ENCODE results near the gene ROR1.
"Not testable (repeated sequence)": the region's sequence is repeated elsewhere in the genome, so short reads cannot be mapped to it uniquely, and the experiment has no call there.

Gene ROR1

DNA sequence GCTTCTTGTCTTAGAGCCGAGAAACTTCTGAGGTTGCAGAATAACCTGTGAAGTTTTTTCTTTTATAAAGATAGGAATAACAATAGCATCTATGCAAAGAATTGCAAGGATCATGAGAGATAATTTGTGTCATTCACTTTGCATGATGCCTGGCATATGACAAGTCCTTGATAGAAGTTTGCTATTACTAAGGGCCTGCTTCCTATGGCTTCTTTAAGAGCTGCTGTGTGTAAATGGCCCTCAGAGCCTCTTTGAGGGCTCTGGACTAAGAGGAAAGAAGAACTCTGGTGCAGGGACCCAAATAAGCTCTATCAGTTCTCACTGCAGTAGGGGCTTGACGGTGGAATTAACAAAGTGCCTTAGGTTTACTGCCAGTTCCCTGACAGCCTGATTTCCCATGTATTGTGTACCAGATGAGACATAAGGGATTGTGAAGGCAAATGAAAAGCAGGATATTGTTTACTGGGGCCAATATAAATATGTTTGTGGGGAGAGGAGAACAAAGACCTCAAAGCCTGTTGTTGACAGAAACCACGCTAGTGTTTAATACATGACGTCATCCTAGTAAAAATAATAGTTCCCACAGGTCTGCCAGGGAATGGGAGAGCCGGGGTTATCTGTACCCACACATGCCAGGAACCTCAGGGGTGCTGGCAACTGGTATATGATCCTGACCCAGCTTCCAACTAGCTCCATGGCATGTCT lies 298.4 kb downstream of the ROR1 start:
- DNase-seq, result no peak

DNA sequence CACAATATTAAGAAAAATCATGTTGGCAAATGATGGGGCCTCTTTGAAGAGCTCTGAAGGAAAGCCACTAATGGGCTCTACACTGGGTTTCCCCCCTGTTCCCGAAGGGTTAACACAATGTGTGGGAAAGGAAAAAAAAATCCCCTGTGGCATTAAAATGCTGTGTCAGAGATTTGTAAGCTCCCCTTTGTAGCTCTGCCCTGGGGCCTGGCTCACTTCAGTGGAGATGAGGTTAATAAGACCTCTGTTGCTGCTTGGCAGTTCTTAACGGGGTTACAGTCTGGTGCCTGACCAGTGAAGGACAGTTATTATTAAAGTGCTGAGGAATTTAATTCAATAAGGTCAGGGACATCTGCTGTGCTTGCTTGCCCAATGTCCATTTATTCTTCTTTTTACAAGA lies 299.9 kb downstream of the ROR1 start:
- DNase-seq, result no peak

DNA sequence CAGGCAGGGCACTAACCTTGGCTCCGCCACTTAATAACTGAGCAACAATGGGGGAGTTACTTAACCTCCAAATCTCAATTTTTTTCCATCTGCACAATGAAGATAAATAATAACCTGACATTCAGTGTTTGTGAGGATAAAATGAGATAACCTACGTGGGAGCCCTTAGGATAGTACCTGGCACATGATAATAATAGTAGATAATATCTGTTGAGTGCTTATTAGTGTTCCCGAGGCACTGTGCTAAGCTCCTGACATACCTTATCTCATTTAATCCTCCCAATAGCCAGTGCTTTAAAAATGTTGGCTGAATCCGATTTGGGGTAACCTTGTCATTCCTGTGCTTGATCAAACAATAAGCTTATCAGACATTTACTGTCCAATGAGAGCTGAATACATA lies 300.9 kb downstream of the ROR1 start:
- no peak for DNase-seq

DNA sequence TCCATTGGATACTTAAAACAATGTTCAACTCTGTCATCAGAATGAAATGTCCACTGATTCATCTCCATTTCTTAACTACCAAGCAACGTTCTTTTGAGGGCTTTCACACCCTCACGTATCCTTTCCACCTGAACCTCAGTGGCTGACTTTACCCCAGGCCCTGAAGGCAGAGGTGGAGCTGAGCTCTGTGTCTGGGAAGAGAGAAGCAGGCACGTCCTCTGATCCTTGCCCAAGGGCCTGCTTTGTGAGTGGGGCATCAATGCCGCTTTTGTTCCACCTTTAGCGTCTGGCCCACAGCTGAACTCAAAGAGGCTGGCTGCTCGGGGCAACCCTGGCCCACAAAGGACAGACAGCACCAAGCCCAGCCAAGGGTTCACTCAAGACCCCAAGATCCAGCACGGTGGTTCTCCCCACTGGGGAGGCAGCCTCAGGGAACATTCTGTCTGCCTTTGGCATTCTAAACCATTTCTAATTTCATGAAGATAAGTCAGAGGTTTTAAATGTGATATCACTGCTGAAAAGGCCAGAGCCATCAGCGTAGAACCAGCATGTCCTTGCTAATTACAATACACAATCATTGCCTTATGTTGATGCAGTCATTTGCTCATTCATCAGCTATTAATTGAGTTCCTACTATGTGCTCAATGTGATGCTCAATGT lies 303.6 kb downstream of the ROR1 start:
- no peak for DNase-seq

DNA sequence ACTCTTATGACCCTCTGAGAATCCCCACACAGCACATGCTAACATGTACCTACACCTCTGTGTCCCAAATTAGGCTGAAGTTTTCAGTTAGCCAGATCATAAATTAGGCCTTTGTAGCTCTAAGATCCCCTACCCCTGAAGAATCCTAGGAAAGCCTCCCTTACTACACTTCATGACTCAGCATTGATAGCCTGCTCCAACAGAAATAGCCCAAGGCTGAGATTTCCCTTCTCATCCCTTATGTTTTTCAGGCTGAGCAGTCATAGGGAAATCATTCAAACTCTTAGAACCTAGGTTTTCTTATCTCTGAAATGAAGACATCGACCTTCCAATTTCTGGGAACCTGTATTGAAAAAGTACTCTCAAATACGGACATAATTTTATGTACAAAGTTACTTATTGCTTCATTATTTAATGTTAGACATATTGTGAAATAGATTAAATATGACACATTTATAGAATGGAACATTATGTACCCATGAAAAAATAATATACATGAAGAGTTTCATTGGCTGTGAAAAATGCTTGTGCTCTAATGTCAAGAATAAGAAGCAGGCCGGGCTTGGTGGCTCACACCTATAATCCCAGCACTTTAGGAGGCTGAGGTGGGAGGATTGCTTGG lies 307.2 kb downstream of the ROR1 start:
- DNase-seq, result no peak

DNA sequence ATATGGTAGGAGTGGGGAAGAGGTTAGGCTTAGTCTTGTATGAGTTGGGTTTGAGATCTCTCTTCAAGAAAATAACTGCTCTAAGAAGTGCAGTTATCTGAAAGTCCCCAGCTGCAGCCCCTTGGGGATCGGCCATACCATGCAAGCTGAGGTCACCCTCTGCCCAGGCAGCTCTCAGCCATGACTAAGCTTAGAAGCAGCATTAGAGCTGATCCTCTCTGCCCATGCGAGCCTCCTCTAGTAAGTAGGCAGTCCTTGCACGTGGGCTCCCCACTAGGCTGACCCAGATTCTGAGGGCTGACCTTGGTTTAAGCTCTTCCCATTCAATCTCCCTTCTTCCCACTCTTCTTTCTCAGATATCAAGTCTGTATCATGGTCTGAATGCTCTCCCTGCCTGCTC lies 308.6 kb downstream of the ROR1 start:
- no peak for DNase-seq

DNA sequence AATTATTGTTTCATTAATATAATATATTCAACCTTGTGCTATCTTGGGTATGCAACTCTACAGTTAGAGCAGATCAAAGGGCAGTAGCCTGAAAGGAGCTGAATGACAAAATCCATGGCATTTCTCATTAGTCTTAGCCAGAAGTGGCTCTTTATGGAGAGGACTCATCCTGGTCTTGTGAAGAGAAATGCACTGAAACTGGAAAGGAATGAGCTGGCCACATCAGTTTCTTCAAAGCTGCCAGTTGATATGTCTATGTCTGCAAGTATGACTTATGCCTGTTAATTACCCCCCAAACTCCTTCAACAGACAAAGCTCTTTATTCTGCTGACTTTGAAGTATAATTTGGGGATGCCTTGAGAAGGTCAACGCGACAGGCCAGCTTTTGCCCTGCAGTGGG lies 310.6 kb downstream of the ROR1 start:
- DNase-seq, result no peak

DNA sequence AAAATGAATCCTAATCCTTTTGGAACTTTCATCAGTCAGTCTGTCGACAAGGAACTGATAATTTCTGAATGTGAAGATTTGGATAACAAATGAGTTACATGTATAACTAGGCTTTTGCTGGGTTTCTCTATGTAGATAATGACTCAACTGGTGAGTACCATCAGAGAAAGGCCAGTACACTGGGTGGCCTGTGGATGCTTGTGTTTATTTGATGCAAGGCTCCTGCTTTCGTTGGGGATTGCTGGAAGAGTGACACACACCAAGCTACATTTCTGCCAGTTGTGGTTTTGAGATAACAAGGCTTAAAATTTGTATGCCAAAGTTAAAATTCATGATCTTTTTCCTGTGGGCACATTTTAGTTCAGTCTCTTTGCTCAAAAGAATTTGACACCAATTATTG lies 314.0 kb downstream of the ROR1 start:
- DNase-seq, result no peak

DNA sequence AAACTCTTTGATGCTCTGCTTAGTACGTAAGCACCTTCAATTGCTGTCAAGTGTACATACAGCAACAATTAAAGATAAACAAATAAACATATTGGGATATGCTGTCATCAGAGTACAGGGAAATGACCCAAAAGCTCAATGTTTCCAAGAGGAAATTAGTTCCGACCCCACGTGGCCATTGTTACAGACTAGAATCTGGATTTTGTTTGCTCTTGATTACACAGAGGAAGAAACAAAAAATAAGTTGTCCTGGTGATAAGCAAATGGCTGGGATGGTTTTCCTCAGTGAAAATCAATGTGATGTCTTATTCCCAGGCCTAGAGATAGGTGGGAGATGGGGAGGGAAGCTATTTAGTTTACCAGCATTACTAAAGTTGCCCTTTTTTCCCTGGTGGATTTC lies 316.6 kb downstream of the ROR1 start:
- DNase-seq, result no peak

DNA sequence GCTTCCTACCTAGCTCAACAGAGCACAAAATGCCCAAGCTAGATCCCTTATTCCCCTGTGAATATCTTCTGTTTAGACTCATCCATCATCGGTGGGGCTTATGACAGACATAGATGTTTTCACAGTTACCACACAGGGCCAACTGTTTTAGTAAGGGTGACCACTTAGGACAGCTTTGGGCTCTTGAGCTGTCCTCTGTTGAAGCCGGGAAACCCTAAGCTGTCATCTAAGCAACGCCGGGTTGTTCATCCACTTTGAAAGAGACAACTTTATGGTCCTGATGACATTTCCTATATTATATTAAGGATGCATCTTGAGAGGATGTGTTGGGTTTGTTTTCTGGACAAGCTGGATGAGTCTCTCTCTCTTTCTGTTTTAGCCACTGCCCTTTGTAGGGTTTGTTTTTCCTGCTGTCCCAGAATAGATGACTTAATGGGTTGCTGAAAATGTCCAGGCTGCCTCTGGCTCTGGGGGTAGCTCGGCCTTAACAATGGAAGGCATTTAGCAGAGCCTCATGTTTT lies 319.1 kb downstream of the ROR1 start:
- no peak for DNase-seq

DNA sequence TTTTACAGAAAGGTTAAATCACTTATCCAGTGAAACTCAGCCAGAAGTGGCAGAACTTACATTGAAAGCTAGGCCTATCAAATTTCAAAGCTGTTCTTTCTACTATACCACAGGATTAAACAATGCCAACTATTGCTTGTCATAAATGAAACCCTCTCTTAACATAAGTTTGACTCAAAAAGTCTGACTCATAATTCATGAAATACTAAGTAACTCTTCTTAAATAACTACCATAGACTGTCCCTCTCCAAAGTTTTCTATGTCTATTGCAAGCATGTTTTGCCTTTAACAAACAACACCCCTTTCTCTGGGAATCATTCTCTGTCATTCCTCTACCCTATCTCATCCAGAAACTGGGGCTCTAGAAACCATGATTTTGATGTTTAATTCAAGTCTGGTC lies 320.1 kb downstream of the ROR1 start:
- no peak for DNase-seq

DNA sequence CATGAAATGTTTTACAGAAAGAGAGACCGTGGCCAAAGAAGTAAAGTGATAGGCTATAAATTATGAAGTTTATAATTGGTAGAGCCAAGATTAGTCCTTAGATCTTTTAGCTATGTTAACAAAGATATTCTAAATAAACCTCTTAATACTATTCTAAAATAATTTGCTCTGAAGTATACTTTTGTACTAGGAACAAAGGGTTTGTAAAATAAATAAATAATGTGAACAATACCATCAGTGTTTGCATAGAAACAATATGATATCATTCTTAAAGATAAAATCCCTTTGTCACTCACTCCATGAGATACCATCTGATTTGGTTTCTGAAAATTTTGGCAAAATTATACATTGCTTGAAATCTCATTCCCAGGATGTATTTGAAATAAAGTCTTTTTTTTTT lies 322.0 kb downstream of the ROR1 start:
- no peak for DNase-seq

DNA sequence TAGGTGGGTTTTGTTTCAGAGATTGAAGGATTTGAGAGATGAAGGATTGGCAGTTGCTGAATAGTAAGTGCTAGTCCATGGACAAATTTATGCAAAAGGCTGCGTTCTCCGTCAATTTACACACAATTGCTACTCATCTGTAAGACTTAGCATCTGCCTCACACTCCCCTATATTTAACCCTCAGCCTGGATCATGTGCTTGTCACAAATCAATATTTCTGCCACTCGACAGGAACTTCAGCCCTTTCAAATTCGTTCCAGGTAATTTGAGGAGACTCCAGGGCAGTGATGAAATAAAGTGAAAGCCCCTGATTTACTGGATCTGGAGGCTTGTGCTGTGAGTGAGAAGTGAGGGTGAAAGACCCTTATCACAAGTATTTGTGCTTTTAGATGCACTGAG lies 324.0 kb downstream of the ROR1 start:
- DNase-seq, result no peak

DNA sequence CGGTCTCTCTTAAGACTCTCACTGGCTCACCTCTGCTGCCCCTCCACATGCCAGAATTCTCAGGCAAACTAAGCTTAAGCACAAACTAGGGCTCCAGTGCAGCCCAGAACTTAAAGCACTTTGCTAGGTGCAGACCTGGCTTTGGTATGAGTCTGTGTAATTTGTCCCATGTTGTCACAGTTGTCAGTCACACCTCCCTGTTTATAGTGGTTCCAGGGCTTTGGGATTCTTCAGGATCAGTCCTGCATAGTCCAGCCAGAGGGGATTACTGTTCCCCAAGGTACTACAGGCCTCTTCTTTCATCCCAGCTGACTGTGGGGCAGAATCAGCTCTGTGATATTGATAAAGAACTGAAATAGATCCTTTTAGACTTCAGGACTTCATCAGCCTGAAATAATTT lies 324.6 kb downstream of the ROR1 start:
- DNase-seq, result no peak

DNA sequence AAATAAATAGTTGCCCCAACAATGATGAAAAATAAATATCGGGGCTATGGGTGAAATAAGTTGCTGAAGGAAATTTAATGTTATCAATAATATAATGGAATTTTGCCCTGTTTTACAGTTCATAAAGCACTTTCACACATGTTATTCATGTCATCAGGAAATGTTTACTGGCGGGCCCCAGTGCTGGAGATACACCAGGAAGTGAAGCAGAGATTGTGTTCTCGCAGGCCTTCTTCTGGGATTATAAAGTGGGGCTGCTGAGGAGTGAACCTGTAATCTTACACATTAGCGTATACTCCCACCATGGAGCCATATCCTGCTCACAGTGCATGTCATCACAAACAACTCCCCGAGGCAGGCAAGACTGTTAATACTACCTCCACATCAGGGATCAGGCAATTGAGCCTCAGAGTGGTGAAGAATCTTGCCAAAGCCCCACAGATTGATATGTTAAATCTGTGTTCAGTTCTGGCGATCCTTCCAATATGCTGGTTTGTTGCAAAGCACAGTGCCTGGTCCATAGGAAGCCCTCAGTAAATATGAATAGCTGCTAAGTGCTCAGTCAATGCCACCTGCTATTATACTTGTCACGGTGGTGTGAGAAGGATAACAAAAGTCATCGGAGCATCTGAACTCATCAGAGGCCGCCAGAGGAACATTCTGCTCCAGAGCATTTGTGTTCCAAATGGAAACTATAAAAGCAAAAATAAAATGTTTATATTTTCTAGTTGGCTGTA lies 325.2 kb downstream of the ROR1 start:
- DNase-seq, result no peak

DNA sequence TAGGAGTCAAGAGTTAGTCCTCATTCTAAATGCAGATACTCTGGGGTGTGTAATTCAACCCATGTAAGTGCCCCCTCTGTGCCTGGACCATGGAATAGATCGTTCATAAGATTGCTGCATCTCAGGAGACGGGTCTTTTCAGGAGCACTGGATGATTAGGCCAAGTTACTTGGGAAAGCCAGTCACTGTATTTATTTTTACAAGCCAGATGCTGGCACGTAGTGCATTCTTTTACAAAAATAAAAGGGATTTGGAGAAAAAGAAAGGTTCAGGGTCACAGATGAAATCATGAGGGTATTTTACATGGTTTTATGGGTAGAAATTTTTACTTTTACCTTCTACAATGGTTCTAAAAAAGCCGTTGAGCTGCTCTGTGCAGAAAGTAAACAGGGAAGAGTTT lies 327.0 kb downstream of the ROR1 start:
- no peak for DNase-seq

DNA sequence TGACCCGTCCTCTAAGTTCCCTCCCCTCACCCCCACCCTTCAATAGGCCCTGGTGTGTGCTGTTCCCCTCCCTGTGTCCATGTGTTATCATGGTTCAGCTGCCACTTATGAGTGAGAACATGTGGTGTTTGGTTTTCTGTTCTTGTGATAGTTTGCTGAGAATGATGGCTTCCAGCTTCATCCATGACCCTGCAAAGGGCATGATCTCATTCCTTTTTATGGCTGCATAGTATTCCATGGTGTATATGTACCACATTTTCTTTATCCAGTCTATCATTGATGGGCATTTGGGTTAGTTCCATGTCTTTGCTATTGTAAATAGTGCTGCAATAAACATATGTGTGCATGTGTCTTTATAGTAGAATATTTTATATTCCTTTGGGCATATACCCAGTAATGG lies 330.8 kb downstream of the ROR1 start:
- DNase-seq, result not testable (repeated sequence)

DNA sequence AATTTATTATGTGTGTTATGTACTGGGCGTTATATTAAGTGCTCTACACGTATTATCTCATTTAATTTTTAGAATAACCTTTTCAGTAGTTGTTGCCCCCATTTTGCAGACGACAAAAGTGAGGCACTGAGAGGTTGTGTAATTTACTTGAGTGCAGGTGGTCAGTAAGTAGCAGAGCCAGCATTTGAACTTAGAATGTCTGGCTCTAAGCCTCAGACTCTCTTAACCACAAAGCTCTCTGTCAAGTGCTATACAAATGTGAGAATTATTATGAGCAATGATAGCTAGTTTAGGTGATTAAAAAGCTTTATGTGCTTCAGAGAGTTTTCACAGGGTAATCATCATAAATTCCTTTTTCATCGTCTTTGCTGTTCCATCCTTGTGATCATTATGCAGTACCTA lies 333.3 kb downstream of the ROR1 start:
- no peak for DNase-seq

DNA sequence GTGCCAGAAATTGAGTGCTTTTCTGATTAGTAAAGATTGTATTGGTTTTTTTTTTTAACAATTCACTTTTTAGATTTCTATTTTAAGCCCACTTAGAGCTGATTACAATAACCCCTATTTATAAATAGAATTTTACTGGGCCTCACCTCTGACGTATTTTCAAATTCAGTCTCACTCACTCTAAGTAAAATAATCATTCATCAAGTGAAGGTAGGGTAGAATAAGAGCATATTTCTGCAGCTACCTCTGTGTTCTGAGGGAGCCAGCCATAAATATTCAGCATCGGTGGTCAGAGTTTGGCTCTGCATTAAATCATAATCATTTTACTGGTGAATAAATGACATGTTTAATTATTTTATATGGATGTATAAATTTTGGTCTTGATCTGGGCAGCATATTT lies 333.8 kb downstream of the ROR1 start:
- DNase-seq, result no peak

DNA sequence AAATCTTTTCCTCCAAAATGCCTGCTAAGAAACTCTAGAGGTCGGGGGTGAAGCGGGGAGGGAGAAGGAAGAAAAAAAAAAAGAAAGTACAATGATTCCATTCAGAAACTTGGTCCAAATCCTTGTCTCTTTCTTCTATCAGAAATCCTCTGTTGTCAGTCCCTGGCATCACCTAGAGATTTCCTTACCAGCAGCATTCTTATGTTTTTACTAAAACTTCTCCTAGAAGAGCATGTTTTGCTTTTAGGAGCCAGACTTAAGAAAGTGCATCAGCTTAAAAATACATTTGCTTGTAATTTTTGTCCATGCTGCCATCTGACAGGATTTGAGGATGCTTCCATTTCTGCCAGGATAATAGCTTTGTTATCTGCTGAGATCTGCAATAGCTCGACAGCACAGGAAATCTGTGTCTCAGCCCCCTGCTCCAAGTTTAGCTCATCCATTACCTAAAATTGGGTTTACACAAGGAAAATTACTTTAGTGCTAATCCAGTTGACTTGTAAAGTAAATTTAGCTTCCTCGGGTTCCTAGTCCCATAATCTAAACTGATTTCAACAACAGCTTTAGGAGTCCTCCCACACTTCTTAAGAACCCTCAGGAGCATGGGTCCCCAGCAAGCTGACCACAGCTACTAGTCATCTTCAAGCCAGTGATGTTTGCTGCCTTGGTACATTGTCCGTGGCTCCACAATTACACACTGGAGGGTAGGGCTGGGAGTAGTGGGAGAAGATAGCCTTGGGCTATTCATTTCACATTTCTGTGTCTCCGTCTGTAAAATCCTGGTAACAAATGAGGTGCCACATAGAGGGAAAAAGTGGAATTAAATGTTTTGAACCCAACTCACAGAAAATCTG lies 337.3 kb downstream of the ROR1 start:
- no peak for DNase-seq

DNA sequence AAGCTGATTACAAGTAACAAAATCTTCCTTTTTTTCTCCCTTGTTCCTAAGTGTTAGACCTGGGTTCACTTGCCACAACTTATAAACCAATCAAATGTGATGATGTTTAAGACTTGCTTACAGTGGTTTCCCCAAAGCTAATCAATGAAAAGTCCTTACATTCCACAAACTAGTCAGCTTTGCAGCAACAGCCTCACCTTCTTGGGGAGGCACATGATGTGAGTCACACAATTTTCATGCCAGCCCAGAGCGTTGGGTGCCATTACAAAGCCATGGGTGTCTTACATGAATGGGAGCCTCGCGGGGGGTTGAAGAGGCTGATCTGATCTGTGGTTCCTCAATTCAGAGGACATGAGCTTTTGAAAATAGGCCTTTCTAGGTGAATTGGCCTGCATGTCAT lies 338.0 kb downstream of the ROR1 start:
- no peak for DNase-seq

DNA sequence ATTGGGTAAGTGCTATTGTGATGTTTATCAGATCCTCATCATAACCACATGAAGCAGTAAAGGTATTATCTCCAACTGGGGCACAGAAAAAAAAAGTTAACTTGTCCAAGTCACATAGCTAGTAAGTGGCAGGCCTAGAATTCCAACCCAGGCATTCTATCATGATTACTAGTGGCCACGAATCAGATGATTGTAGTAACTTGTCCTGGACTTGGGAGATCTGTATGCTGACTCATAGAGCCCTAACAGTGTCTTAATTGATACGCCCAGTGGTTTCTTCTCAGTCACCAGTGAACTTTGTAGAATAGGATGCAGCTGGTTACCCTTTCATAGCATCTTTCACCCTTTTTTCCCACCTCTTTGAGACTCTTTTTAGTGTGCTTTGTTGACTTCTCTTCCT lies 338.5 kb downstream of the ROR1 start:
- no peak for DNase-seq
